Stimulated activated CD4-positive, alpha-beta T cell treated with anti-CD3 and anti-CD28 coated beads, Interleukin-2, amount 100 ng/mL, for 24 hours (primary cell): ENCODE results near the gene FIBIN.
"Not testable (repeated sequence)": the region's sequence is repeated elsewhere in the genome, so short reads cannot be mapped to it uniquely, and the experiment has no call there.

Experiments
- DNase-seq, 2 donors: peaks; one replicate each; pipeline ENCODE4 v3.0.0-alpha.2; 2020

Gene FIBIN

GRCh38 chr11:26983645-26984044, 10.3 kb upstream of the FIBIN start:
- DNase-seq: no peak

- no peak for DNase-seq
Measured at GRCh38 chr11:26985470-26985869, 8.4 kb upstream of the FIBIN start.

- DNase-seq: no peak
Measured at GRCh38 chr11:26985943-26986342, 8.0 kb upstream of the FIBIN start.

DNA sequence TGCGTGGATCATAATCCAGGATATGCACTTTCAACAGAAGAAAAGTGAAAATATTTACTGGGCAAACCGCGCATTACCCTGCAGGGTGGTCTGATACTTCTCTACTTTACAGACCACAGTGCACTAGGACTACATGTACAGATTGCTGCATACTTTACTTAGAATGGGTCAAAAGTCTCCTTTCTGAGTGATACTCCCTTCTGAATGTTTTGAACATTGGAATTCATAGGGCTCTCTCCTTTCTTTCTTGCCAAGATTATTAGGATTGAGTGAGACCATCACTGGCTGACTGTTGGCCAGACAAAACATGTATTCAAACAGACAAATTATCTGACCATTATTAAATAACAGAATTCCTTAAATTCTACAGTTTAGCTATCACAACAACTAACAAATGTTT, 6.6 kb upstream of the FIBIN start:
- DNase-seq: no peak

DNA sequence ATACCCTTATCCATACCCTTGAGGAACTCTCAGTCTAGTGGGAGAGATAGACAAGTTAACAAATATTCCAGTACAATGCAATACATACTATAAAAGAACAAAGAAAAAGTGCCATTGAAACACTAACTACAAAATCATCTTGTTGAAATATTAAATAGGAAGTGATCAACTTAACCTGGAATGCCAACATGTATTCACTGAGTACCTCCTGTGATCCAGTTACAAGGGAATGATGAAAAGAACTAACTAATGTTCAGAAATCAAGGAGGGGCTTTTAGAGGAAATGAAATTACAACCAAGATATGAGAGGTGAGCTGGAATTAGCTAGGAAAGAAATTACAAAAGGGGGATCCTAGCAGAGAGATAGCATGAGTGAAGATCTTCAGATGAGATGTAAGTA, 6.2 kb upstream of the FIBIN start:
- DNase-seq: no peak

- DNase-seq: no peak
Measured at GRCh38 chr11:26992031-26992541, 1.8 kb upstream of the FIBIN start.

GRCh38 chr11:26994631-26995095, 751 bp downstream of the FIBIN start:
- no peak for DNase-seq

GRCh38 chr11:26995701-26996460, 2.0 kb downstream of the FIBIN start:
- DNase-seq: no peak

DNA sequence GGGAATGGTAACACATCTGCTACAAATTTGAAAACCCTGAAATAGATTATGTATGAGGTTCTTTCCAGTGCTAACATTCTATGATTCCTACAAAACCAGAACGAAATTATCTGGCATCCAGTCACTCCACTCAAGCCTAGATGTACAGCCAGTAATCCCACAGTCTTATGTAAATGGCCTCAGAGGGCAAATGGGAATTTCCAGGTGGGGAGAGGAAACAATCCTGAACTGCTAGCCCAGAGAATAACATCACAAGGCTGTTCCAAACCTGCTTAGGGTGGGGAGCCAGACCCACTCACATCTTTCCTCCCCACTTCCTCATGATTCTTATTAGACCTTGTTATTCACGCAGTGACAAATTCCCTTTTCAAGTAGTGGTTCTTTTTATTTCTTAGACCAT, 3.5 kb downstream of the FIBIN start:
- no peak for DNase-seq

GRCh38 chr11:27001136-27001730, 7.3 kb downstream of the FIBIN start:
- not testable (repeated sequence) for DNase-seq

DNA sequence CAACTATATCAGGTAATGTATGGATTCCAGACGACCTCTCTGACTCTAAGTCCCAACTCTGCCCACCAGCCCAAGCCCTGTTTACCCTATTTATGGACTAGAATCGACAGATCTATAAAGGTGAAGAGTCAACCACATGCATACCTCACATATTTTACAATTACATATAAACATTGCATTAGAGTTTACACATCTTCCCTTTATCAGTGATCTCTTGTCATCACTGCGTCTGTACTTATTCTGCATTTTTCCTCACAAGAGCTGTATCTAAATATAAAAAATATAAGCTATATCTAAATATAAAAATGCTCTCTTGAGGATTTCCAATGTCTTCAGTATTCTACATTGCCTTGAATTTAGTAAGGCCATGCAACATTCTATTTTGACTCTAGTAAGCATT, 8.5 kb downstream of the FIBIN start:
- no peak for DNase-seq

GRCh38 chr11:27002838-27003237, 8.9 kb downstream of the FIBIN start:
- no peak for DNase-seq

GRCh38 chr11:27004103-27004502, 10.2 kb downstream of the FIBIN start:
- no peak for DNase-seq

DNA sequence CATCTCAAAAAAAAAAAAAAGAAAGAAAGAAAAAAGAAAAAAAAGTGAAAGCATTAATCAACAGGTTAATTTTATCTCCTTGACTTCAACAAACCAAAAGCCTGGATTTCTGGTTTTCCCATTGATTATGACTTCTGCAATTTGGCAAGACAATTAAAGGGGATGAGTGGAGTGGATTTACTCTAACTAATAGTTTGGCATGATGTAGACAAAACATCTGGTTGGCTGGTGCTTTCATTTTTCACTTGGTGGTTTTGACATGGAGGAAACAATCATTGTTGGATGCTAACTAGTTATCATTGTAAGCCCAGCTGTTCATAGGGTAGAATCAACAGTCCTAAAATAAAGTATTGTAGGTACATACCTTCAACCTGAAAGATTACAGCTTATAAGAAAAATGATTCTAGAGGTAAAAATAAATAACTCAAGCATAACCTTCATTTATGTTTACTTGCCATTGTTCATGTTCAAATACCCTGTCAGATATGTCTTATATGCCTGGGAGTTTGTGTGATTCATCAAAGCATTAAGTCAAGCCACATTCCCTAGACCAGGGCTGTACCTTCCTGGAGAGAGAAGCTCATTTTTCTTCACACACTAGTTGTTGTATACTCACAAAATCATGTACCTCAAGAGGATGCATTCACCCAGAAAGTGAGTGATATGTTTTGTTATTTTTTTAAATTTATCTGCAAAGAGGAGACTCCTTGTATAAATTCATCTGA, 15.1 kb downstream of the FIBIN start:
- no peak for DNase-seq

GRCh38 chr11:27011560-27012233, 17.8 kb downstream of the FIBIN start:
- DNase-seq: no peak

GRCh38 chr11:27012234-27012921, 18.5 kb downstream of the FIBIN start:
- DNase-seq: no peak

- DNase-seq: no peak
Measured at GRCh38 chr11:27013781-27014361, 20.0 kb downstream of the FIBIN start.

DNA sequence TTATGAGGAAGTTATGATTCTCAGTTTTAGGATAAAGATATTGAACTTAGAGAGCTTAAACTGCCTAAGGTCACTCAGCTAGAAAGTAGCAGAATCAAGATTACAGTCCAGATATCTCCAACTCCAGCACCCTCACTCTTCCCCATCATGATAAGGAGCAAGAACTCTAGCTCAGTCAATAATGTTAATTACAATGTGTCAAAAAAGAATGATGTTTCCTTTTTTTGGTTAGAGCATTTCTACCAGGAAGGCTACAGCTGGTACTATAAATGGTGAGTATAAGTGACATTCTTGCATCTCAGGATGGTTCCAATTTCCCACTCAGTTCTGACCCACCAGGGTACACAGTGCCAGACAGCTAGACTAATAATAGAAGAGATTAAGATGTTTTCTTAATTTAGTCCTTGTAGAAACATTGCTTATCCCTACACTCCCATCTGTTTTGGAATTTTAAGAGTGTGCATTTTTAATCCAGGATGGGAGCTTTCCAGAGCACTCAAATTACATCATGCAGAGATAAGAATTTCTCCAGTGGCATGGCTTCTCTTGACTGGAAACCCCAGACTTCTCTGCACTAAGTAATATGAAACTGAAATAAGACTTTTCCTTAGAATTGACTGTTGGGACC, 25.1 kb downstream of the FIBIN start:
- DNase-seq: no peak

DNA sequence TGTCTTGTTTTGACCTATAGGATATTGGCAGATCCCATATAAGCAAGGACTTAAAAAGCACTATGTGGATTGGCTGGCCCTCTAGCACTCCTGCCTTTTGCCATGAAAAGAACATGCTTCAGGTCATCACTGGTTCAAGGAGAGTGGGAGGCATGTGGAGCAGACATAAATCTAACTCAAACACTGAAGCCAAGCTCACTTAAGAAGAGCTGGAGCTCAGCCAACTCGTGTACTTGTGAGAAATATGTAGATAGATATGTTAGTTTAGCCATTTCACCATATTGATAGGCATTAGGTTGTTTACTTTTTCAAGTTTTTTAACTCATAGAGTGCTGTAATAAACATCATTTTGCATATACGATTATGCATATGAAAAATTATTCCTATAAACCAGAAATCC, 26.8 kb downstream of the FIBIN start:
- DNase-seq: no peak

DNA sequence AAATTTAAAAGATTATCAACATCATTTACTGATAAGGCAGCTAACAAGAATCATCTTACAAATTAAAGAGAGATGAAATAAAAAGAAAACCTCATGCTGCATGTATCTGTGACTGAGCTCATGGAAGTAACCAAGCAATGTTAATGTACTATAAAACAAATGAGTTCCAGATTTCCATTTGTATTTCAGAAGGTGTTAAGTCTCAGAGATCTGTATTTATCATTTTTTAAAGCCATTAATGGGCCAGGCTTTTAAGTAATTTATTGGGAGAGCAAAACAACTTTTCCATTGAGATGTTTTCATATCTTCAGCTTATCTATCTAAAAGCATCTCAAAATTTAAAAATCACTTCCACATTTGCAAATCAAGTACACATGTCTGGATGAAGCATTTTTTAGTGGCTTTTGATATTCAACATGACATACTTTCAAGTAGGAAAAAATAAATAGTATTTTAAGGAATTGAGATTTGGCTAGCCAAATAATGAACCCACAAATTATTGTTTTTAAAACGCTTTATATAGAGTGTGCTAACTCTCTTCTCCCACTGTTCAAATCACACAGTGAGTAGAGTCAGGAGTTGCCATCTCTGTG, 28.8 kb downstream of the FIBIN start:
- DNase-seq: no peak

DNA sequence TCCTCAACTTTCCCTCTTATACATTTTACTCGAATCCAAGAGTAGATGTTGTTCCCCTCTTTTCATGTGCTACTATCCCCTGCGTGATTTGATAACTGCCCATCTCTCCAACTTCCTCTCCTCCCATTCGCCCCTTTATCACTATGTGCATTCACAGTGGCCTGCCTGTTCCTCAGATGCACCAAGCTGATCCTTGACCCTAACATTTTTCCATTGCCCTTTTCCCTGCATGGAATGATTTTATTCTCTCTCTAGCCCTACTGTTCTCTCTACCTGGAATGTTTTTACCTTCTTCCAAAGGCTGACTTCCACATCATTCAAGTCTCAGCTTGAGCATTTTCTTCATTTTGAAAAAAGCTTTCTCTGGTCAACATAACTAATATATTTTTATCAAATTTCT, 31.0 kb downstream of the FIBIN start:
- no peak for DNase-seq
